HS-27A (cell line): ENCODE measurements around the gene SPATA22.
"Not testable (repeated sequence)": the region's sequence is repeated elsewhere in the genome, so short reads cannot be mapped to it uniquely, and the experiment has no call there.

Experiments
- DNase-seq: peaks from one replicate; pipeline ENCODE4 v3.0.0-alpha.2; 2012; ENCODE audit warnings: low read depth, missing footprints

Gene SPATA22, protein sequence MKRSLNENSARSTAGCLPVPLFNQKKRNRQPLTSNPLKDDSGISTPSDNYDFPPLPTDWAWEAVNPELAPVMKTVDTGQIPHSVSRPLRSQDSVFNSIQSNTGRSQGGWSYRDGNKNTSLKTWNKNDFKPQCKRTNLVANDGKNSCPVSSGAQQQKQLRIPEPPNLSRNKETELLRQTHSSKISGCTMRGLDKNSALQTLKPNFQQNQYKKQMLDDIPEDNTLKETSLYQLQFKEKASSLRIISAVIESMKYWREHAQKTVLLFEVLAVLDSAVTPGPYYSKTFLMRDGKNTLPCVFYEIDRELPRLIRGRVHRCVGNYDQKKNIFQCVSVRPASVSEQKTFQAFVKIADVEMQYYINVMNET

DNA sequence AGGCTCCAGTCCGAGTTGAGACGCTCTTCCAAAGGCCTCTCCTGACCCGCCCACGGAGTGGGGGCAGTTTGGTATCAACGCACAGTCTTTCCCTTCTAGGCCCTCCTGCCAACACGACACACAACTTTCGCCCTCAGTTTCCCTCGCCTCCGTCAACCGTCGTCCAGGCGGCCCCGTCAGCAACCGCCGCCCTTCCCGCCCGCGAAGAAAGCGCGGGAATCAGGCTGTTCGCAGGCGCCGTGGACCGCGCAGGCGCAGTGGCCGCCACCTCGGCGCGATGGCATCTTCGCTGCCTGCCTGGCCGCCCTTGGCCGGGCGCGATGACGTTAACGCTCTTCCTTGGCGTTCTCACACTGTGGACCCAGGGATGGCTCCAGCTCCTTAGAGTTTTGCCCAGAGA lies at the start of gene SPATA22:
Gene SPATA22, minus strand, starts transcription at position 221 of the 400 bp plus-strand sequence. CDS start 2,494 bp downstream, outside the sequence.
- DNase-seq: no peak

DNA sequence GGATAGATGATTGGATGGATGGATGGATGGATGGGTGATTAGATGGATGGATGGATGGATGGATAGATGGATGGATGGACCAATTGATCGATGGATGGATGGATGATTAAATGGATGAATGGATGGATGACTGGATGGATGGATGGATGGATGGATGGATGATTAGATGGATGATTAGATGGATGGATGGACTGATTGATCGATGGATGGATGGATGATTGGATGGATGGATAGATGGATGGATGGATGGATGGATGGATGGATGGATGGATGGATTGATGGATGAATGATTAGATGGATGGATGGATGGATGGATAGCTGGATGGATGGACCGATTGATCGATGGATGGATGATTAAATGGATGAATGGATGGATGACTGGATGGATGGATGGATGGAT lies 47.9 kb upstream of the SPATA22 start:
- DNase-seq: not testable (repeated sequence)

DNA sequence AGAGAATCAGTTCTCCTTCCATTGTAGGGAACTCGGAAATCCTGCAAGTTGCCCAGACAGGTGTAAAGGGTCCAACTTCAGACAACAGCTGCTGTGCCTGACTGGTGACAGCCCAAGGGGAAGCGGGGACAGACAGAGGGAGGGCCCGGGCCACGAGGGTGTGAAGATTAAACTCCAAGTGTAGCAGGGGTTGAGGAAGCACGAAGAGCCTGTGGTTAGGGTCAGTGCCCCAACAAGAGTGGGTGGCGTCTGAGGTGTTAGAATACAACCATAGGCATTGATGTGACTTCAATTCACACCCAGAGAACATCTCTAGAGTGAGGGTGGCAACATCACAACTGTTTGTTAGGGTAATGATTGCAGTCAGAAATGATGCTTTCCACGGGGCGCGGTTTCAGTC lies 43.3 kb upstream of the SPATA22 start:
- no peak for DNase-seq

DNA sequence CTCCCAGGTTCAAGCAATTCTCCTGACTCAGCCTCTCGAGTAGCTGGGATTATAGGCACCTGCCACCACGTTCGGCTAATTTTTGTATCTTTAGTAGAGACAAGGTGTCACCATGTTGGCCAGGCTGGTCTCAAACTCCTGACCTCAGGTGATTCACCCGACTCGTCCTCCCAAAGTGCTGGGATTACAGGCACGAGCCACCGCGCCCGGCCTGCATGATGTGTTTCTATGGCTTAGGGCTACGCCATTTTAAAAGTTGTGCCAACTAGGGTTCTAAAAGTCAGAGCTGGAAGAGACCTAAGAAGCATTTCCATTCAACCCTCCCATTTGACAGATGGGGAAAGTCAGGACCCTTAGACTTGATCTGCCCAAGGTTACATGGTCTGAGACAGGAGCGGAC lies 42.5 kb upstream of the SPATA22 start:
- not testable (repeated sequence) for DNase-seq

DNA sequence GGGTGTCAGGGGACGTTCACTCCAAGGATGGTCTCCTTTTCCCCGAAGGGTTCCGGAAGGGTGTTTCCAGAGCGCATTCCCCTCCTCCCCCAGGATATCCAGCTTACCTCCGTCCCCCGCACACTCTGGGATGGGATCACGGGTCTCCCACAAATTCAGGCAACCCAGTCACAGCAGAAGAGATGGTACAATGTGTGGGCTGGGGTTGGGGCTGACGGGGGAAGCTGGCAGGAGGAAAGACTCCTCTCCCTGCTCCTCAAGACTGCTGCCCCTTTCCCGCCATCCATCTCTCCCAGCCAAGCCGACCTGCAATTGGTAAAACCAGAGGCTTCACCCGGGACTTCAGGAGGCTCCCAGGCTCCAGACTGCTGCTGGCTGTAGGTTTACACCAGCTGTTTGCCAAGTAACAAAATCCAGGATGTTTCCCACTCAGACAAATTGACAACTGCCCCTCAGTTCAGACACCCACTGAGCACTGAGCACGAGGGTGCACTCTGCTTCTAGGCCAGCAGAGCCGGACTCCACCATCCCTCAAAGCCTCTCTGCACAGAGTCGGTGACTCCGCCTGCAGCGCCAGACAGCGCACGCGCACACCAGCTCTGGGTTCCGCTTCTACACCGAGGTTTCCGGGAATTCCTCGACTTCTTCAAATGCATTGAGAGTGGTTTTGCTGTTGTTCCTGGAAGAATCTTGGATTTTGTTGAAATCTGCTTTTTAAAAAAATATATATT lies 41.9 kb upstream of the SPATA22 start:
- DNase-seq: no peak

DNA sequence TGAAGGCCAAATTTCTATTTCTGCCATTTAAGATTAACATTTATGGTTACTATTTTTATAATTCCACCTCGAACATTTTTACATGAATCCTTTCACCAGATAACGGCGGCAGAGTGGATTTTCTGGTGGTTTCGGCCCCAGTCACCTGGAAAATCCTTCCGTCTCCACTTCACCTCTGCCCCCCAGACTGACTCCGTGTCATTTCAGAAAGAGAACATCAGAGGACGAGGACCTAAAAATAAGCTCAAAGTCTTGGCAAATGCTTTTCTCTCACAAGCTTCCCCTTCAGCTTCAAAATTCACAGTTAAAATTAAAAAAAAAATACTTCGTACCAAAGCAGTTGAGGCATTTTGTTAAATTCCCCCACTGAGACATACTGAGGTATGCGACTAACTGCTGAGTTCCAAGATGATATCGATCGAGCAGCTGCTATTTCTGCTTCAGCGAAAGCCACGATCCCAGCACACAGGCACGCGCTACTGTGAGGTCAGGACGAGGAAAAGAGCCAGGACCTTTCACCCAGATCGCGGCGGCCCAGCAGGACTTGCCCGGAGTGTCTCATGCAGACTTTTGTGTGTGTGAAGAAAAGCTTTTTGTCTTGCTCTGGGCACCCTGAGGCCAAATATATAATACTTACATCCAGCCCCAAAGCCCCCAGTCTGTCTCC lies 41.0 kb upstream of the SPATA22 start:
- no peak for DNase-seq

DNA sequence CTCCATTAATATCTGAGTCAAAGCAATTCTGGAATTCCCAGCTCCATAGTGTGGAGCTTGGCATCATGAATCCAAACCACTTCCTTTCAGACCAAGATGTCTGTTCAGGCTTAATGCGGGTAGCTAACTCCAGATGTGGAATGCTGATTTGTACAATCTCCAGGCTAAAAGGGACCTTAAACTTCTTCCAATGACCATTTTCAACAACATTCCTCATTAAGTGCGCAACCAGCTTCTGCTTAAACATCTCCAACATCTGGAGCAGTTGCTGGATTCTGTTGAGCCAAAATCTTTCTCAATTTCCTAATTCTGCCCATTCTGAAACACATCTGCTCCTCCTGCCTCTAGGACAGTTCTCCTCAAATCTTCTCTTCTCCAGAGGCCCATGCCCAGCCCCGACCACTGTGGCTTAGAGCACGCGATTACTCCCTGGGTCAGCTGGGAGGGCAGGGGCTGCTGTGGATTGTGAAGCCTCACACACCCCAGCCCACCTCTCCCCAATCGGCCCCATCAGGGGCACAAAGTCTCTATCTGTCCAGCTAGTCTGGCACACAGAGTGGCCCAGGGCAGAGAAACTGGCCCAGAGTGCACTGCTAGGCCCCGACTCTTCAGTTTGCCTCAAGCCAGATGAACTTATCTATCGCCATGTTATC lies 40.4 kb upstream of the SPATA22 start:
- no peak for DNase-seq

DNA sequence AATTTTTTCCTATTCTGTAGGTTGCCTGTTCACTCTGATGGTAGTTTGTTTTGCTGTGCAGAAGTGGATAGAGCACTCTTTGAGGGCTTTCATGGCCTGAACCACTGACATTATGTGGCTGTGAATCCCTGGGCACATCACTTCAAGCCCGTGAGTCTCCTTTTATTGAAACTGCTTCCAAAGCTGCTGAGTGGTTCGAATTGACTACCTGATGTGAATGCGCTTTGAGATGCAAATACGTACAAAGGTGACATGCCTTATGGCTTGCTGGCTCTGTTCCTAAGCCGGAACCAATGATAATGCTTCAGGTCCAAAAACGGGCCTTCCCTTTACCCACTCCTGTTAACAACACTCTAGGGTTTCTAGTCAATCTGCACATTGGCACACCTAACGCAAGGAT lies 38.5 kb upstream of the SPATA22 start:
- no peak for DNase-seq

DNA sequence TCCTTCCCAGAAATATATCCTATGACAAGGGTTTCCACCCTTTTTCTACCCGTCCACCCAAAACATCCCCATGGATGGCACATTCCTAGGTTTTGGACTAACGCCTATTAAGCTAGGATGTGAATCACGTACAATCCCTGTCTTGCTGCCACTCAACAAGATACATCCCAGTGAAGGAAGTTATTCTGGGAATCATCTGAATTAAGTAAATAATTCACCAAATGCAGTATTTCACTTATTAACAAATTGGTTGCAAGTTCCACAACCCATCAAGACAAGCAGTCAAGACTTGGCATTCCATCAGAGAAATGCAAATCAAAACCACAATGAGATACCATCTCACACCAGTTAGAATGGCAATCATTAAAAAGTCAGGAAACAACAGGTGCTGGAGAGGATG lies 36.2 kb upstream of the SPATA22 start:
- no peak for DNase-seq

DNA sequence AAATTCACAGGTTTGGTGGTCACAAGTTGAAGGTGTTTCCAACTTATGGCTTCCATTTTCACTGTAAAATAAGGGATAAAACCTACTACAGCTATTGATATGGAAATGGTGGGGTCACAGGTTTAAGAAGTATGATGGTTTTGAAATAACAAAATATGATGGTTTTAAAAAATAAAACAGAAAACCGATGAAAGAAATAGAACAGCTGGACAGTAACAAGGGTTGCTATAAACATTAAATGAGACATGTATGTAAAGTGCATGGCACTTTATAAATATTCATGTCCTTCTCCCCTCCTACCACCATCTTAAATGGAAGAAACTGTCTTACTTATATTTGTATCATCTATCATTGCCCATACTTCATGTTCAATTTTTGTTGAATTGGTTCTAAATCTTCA lies 35.5 kb upstream of the SPATA22 start:
- DNase-seq: no peak

DNA sequence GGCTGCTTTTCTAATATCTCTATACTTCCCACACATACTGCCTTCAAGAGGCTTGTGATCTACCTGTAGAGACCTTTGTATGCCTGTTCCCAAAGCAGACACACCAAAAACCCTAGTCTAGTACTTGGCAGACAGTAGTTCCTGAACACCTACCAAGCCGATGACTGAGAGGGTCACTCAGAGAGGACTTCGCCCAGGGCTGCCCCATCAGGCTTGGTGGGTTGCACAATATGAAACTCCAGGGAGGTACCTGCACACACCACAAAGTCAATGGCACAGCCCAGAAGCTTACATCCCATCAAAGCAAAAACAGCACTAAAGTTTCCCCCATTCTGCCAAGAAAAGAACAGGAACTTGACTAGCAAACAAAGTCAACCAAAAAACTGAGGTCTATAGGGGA lies 34.4 kb upstream of the SPATA22 start:
- DNase-seq: no peak

DNA sequence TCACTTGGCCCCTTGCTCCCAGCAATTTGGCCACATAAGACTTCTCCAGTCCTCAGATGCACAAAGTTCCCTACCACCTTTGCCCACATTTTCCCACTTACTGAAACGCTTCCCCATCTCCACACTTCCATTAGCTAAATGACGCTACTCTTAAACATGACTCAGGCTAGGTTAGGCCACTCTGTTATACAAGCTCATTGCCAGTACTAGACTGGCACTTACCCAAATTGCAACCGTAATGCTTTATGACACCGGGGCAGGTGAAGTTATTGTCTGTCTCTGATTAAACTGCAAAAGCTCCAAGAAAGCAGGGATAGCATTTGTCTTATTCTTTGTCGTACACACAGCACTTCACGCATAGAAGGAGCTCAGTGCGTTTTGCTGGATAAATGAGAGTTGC lies 33.4 kb upstream of the SPATA22 start:
- no peak for DNase-seq

DNA sequence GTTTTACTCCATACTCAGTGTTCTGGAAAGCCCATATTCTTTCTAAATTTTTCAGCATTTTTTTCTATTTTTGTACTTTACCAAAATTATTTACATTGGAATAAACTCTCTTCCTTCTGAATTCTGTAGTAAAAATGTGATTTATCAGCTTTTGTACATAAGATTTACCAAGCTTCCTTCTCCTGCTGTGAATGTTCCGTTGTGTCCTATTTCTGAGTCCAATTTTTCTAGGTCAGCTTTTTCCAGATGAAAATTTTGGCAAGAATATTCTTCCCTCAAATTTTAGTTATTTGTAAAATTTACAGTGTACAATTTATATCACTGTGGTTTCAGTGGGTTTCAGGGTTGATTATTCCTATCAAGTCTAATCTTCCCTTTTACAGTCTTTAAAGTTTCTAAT lies 31.7 kb upstream of the SPATA22 start:
- no peak for DNase-seq

DNA sequence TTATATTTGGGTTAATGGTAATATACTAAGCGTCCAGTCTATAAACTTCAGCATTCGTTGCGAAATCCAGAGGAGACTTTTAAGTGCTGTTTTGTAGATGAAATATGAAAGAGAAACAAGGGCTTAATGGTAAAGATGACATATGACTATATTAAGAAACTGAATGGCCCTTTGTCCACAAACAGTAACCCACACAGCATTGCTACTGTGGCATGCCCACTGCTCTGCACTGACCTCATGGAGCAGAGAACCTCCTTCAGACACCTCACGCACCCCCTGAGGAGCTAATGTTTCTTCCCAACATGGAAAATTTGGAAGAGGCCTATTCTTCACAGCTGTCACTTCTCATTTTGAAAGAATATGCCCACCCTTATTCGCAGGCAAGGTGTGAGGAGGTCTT lies 30.8 kb upstream of the SPATA22 start:
- DNase-seq: no peak

DNA sequence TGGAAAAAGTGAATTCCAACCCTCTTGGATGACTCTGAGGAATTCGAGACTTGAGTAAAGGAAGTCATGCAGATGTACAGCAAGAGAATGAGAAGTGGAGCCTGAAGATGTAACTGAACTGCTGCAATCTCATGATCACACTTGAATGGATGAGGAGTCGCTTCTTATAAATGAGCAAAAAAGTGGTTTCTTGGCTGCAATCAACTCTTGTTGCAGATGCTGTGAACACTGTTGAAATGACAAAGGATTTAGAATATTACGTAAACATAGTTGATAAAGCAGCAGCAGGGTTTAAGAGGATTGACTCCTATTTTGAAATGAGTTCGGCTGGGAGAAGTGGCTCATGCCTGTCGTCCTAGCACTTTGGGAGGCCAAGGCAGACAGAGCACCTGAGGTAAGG lies 29.7 kb upstream of the SPATA22 start:
- DNase-seq: no peak

DNA sequence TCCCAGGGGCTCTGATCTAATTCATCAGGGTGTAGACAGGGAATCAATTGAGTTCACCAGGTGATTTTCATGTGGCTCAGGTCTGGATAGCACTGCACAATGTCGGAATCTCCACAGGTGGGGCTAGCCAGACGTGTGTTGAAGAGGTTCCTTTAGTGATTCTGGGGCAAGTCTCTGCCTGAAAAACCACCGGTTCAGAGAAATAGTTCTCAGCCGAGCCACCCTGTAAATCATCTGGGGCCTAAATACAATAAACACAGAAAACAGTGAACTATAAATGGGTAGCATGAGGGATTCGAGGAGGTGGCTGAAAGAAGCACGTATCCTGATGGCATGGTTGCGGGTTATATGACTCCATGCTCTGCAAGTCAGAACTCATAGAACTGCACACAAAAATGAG lies 25.5 kb upstream of the SPATA22 start:
- DNase-seq: no peak

DNA sequence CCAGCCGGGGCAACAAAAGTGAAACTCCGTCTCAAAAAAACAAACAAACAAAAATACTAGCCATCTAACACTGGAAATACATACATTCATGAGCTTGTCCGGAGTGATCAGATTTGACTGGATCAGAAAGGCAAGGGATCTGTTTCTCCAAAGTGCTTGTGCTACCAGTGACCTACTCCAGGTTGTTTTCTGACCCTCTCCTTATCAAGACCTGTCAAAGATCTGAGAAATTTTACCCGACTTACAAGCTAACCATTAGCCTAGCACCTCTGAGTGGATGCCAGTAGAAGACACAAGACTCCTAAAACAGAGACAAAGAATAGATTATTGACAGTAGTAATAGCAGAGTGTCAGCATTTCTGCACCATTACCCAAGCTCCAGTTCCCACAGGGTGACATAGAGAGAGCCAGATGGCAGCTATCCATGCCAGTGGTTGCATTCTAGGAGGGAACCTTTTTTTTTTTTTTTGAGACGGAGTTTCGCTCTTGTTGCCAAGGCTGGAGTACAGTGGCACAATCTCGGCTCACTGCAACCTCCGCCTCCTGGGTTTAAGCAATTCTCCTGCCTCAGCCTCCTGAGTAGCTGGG lies 14.0 kb upstream of the SPATA22 start:
- DNase-seq: no peak

DNA sequence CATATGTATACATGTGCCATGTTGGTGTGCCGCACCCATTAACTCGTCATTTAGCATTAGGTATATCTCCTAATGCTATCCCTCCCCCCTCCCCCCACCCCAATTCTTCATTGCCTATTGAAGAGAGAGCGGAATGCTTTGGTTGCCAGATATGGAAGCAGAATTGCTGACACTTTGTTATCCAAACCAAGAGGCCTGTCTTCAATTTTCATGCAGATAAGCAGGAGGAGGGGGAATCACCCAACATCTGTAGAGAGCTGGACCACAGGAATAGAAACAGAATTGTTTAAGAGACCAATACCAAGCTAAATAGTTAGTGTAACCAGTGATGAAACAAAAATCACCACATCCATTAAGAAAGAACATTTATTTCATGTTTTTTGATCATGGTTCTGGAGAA lies 11.2 kb upstream of the SPATA22 start:
- no peak for DNase-seq

DNA sequence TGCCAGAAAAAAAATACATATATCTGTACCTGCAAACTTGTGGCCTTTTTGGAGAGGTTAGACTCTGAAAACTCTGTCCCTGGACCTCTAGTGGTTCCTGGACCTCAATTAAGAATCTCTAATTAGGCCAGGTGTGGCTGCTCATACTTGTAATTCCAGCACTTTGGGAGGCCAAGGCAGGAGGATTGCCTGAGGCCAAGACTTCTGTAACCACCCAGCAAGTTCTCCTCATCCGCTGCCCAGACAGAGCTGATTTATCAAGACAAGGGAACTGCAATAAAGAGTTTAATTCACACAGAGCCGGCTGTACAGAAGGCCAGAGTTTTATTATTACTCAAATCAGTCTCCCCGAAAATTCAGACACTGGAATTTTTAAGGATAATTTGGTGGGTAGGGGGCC lies 8.4 kb upstream of the SPATA22 start:
- no peak for DNase-seq

DNA sequence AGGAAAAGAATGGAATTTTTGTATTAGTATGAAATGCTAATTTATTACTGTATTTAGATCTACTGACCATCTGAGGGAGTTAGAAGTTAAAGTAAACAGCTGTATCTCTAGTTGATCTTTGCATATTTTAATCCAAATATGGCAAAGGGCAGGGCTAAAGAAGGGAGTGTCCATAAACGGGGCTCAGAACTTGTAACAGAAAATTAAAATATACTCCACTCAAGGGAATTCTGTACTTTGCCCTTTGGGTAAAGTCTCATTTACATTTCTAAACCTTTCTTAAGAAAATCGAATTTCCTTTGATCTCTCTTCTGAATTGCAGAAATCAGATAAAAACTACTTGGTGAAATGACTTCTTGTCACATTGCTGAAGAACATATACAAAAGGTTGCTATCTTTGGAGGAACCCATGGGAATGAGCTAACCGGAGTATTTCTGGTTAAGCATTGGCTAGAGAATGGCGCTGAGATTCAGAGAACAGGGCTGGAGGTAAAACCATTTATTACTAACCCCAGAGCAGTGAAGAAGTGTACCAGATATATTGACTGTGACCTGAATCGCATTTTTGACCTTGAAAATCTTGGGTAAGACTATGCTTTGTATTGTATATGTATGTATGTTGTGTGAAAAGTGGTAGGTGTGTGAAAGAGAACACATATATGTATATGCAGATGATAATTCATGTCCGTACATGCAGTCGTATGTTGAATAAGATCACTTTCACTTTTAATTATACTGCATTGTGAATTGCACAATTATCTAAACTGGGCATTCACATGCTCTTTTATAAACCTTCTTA lies 4.4 kb upstream of the SPATA22 start, which contains the start of gene ASPA:
Gene ASPA, plus strand, starts transcription at position 186 of the 799 bp plus-strand sequence. Its CDS starts 163 bp downstream, at position 349.
- DNase-seq: no peak

DNA sequence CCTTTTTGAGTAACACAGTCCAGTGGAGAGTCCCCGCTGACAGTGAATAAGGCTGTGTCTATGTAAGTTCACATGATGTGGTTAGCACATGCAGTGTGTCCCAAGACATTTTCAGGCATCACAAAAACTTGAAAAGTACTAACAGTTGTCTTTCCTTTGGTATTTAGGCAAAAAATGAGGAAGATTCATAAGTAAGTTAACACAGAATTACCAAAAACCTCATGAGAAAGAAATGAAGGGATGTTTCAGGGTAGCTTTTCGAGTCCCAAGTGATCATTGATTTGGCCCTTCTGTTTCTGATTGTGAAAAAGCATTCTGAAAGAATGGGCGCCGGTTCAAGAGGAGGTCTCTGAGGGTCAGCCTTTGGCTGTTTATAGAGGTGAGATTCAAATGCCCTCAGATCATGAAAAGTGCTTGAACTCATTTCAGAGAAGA lies 3.6 kb upstream of the SPATA22 start:
- DNase-seq: no peak
